GM19238 (cell line): ENCODE results near the gene MGMT.

Experiments used
- DNase-seq: peaks from one replicate; pipeline ENCODE4 v3.0.0; 2011; ENCODE audit warnings: low spot score; ENCODE audit not compliant: insufficient read length

MGMT gene

GRCh38 chr10:129450391-129450790 is 16.6 kb upstream of the MGMT start:
- no peak for DNase-seq

DNA sequence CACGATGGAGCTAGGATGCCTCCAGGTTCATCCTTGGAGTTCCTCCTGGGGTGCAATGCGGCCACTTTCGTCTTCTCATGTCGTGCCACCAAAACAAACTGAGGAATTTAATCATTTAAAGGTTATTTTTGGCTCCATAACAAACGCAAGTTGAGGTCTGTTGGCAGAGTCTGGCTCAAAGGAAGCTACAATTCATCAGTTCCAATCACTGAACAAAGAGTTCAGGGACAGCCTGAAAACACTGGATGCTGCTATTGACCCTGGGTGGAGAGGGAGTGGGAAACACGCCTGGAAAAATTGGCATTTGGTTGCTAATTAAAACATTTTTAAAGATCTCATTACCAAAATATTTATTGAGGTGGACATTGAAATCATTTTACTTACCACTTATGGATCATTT is 11.4 kb upstream of the MGMT start:
- DNase-seq = no peak

DNA sequence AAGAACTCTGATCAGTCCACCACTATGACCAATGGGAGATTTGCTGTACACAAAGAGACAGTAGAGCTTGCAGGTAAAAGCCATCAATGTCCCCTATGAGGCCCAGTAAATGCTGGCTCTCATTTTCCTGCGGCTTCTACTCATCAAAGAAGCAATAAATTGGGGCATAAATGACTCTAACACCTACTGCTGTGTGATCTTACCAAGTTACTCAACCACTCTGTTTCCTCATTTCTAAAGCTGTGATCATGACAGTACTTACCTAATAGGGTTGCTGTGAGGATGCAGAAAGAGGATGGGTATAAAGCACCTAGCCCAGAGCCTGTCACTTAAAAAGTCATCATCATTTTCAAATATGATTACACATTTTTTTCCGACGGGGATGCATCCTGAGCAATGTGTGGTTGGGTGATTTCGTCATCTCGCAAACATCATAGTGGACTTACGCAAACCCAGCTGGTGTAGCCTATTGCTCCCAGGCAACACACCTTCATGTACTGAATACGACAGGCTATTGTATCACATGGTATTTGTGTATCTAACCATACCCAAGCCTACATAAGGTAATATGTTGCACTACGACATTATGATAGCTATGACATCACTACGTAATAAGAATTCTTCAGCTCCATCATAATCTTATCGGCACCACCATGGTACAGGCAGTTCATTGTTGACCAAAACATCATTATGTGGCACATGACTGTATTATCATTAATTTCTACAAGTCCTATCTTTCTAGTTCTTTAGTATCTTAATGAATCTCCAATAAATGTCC is 7.1 kb upstream of the MGMT start:
- DNase-seq = no peak

- DNase-seq = no peak
Measured at GRCh38 chr10:129462257-129462795, 4.7 kb upstream of the MGMT start.

DNA sequence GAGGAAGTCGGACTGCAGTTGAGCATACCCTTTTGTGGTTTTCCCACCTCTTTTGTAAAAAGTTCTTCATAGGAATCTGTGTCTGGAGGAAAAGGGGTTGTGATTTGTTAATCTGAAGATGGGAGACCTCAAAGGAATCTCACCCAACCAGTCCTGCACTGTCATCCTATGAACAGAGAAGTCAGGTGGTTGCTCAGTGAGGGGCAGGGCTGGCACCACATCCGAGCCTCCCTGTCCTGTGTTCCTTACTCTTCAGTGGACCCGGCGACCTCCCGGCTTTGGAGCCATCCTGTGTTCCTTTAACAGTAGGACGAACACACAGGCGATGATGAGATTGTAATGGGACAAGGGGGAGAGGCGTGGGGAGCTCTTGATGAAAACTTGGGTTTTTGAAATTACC is 2.8 kb upstream of the MGMT start:
- no peak for DNase-seq

- DNase-seq = no peak
Measured at GRCh38 chr10:129465796-129466702, 992 bp upstream of the MGMT start.

DNA sequence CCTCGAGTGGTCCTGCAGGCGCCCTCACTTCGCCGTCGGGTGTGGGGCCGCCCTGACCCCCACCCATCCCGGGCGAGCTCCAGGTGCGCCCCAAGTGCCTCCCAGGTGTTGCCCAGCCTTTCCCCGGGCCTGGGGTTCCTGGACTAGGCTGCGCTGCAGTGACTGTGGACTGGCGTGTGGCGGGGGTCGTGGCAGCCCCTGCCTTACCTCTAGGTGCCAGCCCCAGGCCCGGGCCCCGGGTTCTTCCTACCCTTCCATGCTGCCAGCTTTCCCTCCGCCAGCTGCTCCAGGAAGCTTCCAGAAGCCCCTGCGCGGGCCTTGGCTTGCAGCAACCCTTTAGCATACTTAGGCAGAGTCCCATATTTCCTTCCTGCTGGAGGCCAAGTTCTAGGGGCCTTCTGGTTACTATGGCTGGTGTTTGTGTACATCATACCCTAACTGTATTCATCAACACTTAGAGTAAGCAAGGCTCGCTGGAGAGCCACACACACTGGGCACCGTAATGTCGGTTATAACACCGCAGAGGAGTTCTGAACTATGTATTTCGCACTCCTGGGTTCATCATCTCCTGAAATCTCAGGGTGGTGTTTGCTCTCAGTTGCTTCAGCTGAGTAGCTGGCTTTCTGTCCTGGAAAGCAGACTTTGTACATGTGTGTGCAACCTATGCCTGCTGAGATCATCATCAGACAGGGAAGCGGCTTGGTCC is 471 bp downstream of the MGMT start:
- no peak for DNase-seq

GRCh38 chr10:129468187-129468586 is 1.1 kb downstream of the MGMT start:
- no peak for DNase-seq

DNA sequence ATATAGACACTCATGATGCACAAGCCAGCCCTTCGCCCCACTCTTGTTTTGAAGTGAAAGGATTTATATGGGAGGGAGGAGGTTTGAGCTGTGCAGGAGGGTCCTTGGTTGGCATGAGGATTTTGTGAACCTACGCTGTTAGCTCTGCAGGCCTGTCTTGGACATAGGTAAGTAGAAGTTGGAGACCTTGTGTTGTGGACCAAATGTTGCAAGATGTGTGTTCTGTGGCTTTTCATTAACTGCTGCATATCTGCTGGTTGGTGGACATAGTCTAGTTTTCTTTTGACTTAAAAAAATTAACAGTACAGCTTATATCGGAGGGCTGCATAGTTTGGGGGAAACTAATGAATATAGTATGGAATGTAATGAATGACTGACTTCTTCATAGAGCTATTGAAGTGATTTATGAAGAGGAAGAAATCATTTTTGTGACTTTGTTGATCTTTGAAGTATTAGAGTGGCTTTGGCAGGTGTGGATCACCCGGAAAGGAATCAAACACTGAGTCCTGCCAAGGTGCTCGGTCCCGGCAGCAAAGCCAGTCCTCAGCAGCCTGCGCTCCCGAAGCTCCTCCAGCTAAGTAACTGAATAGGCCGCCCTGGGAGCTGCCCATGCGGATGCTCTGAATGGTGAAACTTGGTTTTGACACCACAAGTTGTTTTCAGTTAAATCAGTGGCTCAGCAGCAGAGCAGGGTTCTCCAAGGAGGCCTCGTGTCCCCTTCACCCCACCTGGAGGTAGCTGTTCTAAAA is 3.2 kb downstream of the MGMT start:
- DNase-seq = no peak

GRCh38 chr10:129471447-129472175 is 4.6 kb downstream of the MGMT start:
- no peak for DNase-seq

GRCh38 chr10:129472696-129473555 is 5.9 kb downstream of the MGMT start:
- no peak for DNase-seq

GRCh38 chr10:129474642-129475041 is 7.6 kb downstream of the MGMT start:
- no peak for DNase-seq

DNA sequence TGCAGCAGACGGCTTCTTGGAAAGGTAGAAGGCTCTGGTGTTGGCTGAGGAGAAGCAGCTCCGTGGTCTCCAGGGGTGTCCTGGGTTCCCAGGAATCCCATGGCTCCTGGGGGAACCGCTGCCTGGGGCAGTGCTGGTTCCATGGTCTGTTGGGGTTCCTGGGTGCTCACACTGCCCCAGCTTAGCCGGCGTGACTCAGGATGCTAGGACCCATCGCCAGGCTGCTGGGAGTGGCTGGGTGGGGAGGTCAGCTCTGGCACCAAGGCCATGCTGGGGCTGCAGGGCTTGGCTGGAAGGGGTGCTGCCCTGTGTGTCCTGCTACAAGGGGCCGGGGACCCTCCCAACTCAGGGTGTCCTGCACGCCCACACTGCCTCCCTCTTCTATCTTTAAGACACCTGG is 9.4 kb downstream of the MGMT start:
- no peak for DNase-seq

DNA sequence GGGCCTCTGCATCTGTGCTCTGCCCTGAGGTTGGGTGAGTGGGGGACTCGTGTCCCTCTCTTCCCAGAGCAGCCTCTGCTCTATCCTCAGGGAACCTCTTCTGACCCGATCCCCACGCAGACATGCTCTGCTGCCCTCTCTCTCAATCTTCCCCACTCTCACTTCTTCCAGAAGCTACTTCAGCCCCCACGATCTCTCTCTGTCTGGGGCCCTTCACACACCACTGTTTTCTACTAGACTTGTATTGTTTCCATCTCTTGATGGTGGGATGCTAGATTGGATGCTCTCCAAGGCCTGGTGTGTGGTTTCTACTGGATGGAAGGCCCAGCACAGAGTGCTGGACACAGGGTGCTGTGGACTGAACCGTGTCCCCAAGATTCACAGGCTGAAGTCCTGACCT is 10.0 kb downstream of the MGMT start:
- no peak for DNase-seq

DNA sequence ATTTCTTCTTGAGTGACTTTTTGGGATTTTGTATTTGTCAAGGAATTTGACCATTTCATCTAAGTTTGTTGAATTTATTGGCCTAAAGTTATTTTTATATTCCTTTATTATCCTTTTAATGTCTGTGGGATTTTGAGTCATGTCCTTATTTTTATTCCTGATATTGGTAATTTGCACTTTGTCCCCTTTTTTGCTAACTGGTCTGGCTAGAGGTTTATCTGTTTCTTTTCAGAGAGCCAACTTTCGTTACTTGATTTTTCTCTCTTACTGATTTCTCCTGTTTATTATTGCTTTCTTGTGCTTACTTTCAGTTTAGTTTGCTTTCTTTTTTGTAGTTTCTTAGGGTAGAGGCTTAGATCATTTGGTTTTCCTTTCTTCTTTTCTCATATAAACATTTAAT is 14.6 kb downstream of the MGMT start:
- DNase-seq = no peak

- DNase-seq = no peak
Measured at GRCh38 chr10:129483430-129484010, 16.5 kb downstream of the MGMT start.

- no peak for DNase-seq
Measured at GRCh38 chr10:129486805-129487204, 19.8 kb downstream of the MGMT start.

GRCh38 chr10:129491123-129491734 is 24.2 kb downstream of the MGMT start:
- no peak for DNase-seq

DNA sequence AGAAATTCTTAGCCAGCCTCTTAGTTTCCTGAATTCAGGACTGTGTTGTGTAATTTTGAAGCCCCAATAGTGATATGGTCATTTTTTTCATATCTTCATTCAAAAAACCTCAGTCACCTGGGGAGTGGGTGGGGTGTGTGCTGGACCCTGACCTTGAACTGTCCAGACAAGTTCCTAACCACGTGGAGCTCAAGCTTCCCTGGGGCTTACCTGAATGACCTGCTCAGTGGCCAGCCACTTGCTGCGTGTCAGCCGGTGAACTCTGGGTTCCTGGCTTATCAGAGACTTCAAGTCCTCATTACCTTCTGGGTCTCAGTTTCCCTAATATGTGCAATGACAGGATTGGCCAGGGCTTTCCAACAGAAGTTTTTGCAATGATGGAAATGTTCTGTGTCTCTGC is 27.1 kb downstream of the MGMT start:
- no peak for DNase-seq
